Panc1 (cell line): Measurements from ENCODE around the gene FYN. TPM values are rescaled to one million over a fixed set of nuclear protein-coding genes. Genes with fewer than 3 reads are reported as not detected.

Experiments used
- ATAC-seq: fragments of 200-7000 bp; cut with Tn5 transposase; 2 replicates; pipeline ENCODE4 v1.9.1; 2020; ENCODE audit warnings: mild to moderate bottlenecking, moderate library complexity
- BruUV-seq: library from RNA; stranded (reverse); fragments of 400-500 nt; replicated peaks from 2 replicates; lab custom pipeline; 2021; lab: Mats Ljungman, UMichigan
- CTCF ChIA-PET: fragments of 300-600 bp; sonication (Branson Sonifier 250); formaldehyde crosslinking; loops from one replicate; lab custom pipeline; 2022; ENCODE audit warnings: antibody characterized with exemption; lab: Charles Lee
- POLR2A ChIA-PET: fragments of 300-600 bp; sonication (Branson Sonifier 250); formaldehyde crosslinking; loops from one replicate; lab custom pipeline; 2022; ENCODE audit warnings: antibody characterized with exemption; lab: Charles Lee
- DNase-seq: peaks from one replicate; pipeline ENCODE4 v3.0.0-alpha.2; 2010; ENCODE audit warnings: low read depth, low spot score
- H3K27ac ChIP-seq: 2 replicates; pipeline ENCODE4 v1.5.1; 2011; ENCODE audit warnings: mild to moderate bottlenecking, low read length, inconsistent platforms
- H3K27me3 ChIP-seq: fragments of 200-500 bp; sonication (Bioruptor generic); 2 replicates; pipeline ENCODE4 v1.6.0; 2014; ENCODE audit warnings: low read length, inconsistent platforms; ENCODE audit not compliant: control insufficient read depth, insufficient read depth
- H3K36me3 ChIP-seq: fragments of 200-500 bp; sonication (Bioruptor generic); 2 replicates; pipeline ENCODE4 v1.5.1; 2014; ENCODE audit warnings: inconsistent platforms, mild to moderate bottlenecking, low read length, moderate library complexity; ENCODE audit not compliant: control insufficient read depth, insufficient read depth
- H3K4me1 ChIP-seq: 2 replicates; pipeline ENCODE4 v1.5.1; 2011; ENCODE audit warnings: inconsistent platforms, mild to moderate bottlenecking, low read length, moderate library complexity; ENCODE audit not compliant: control insufficient read depth, insufficient read depth
- H3K4me3 ChIP-seq, 2 experiments: 2 replicates each; pipeline ENCODE4 v1.5.1; 2011 to 2012; ENCODE audit warnings: low read depth in 2 of 2, low read length in 2 of 2, mild to moderate bottlenecking in 2 of 2, inconsistent platforms in 1 of 2, moderate library complexity in 1 of 2
- H3K9me3 ChIP-seq: fragments of 200-500 bp; sonication (Bioruptor generic); 2 replicates; pipeline ENCODE4 v1.5.1; 2014; ENCODE audit warnings: low read depth, mild to moderate bottlenecking, inconsistent platforms, low read length, moderate library complexity; ENCODE audit not compliant: control insufficient read depth, insufficient read depth
- POLR2AphosphoS5 ChIP-seq: IDR thresholded peaks from 2 replicates; pipeline ENCODE4 v1.6.1; 2012; ENCODE audit warnings: mild to moderate bottlenecking, low read depth, low read length, moderate library complexity
- SIN3A ChIP-seq: IDR thresholded peaks from 2 replicates; pipeline ENCODE4 v1.6.1; 2012; ENCODE audit warnings: low read depth, mild to moderate bottlenecking, low read length, moderate library complexity, borderline replicate concordance; ENCODE audit not compliant: insufficient read depth
- TCF7L2 ChIP-seq: IDR thresholded peaks from 2 replicates; pipeline ENCODE4 v1.6.1; 2011; ENCODE audit warnings: mild to moderate bottlenecking, low read depth, low read length, inconsistent platforms
- in situ Hi-C: cut with HindIII; loops from 2 replicates; pipeline ENCODE4 v1.10.0; 2016; ENCODE audit warnings: low sequenced_read_pairs, low pct_unique_long_range_greater_than_20kb
- intact Hi-C: fragments of 100-400 bp; cut with micrococcal nuclease; formaldehyde crosslinking; loops from one replicate; pipeline ENCODE4 v1.10.0; 2022; ENCODE audit not compliant: unreplicated experiment
- total RNA-seq: library from RNA; stranded (reverse); gene quantifications from one replicate; pipeline ENCODE4 v1.2.1, GENCODE V29; 2021; ENCODE audit not compliant: unreplicated experiment
- TF ChIP-seq, protein P1 (sequence below), 2 experiments: IDR thresholded peaks; 2 replicates each; pipeline ENCODE4 v1.6.1; 2011 to 2012; ENCODE audit warnings: low read depth in 2 of 2, control low read depth in 1 of 2, low read length in 1 of 2, mild to moderate bottlenecking in 1 of 2, moderate library complexity in 1 of 2; ENCODE audit not compliant: insufficient read depth in 1 of 2
- TF ChIP-seq, protein P2 (sequence below): fragments of 450-650 bp; IDR thresholded peaks from 2 replicates; pipeline ENCODE4 v1.5.1; 2017; ENCODE audit warnings: mild to moderate bottlenecking

Gene FYN
- total RNA-seq, 1 experiment from 2014 or later: 4.2 TPM

DNA sequence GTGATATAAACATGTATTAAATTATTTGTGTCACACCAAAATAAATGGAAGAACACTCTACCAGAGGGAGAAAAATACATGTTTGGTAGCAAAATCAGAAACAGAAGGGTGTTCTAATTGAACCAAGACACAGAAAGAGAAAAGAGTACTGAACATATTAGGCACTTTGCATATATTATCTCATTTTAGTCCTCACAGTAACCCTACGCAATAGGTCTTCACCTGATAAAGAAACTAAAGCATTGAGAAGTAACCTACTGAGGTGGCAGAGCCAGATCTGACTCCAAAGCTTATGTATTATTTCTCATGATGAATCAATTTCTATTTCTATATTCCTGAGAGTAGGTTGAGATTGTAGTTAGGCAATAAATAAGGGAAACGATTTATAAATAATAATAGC is 77.7 kb downstream of the FYN start:
- no peaks in the 10 kb centered on the region for H3K9me3 ChIP-seq
- CTCF ChIA-PET: no interaction called here
- TF ChIP-seq SIN3A: no peak
- TF ChIP-seq POLR2AphosphoS5: no peak
- TF ChIP-seq, protein P1, sequence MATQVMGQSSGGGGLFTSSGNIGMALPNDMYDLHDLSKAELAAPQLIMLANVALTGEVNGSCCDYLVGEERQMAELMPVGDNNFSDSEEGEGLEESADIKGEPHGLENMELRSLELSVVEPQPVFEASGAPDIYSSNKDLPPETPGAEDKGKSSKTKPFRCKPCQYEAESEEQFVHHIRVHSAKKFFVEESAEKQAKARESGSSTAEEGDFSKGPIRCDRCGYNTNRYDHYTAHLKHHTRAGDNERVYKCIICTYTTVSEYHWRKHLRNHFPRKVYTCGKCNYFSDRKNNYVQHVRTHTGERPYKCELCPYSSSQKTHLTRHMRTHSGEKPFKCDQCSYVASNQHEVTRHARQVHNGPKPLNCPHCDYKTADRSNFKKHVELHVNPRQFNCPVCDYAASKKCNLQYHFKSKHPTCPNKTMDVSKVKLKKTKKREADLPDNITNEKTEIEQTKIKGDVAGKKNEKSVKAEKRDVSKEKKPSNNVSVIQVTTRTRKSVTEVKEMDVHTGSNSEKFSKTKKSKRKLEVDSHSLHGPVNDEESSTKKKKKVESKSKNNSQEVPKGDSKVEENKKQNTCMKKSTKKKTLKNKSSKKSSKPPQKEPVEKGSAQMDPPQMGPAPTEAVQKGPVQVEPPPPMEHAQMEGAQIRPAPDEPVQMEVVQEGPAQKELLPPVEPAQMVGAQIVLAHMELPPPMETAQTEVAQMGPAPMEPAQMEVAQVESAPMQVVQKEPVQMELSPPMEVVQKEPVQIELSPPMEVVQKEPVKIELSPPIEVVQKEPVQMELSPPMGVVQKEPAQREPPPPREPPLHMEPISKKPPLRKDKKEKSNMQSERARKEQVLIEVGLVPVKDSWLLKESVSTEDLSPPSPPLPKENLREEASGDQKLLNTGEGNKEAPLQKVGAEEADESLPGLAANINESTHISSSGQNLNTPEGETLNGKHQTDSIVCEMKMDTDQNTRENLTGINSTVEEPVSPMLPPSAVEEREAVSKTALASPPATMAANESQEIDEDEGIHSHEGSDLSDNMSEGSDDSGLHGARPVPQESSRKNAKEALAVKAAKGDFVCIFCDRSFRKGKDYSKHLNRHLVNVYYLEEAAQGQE (IDR thresholded peaks at IDR 0.05; ENCODE audit: insufficient read depth in 1 of 2, low read depth in 2 of 2, low read length in 1 of 2): no peak
- TF ChIP-seq, protein P2, sequence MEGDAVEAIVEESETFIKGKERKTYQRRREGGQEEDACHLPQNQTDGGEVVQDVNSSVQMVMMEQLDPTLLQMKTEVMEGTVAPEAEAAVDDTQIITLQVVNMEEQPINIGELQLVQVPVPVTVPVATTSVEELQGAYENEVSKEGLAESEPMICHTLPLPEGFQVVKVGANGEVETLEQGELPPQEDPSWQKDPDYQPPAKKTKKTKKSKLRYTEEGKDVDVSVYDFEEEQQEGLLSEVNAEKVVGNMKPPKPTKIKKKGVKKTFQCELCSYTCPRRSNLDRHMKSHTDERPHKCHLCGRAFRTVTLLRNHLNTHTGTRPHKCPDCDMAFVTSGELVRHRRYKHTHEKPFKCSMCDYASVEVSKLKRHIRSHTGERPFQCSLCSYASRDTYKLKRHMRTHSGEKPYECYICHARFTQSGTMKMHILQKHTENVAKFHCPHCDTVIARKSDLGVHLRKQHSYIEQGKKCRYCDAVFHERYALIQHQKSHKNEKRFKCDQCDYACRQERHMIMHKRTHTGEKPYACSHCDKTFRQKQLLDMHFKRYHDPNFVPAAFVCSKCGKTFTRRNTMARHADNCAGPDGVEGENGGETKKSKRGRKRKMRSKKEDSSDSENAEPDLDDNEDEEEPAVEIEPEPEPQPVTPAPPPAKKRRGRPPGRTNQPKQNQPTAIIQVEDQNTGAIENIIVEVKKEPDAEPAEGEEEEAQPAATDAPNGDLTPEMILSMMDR: no peak
- TF ChIP-seq TCF7L2: no peak
- ATAC-seq (no peak), DNase-seq (no peak)
- H3K27ac ChIP-seq: no peak overlapping the region
- H3K36me3 ChIP-seq: no peaks in the 10 kb centered on the region
- H3K27me3 ChIP-seq: peaks cover 4% of the 10 kb centered on the region; the same call in 1 of the 2 replicates
- H3K4me1 ChIP-seq: no peaks in the 10 kb centered on the region
- POLR2A ChIA-PET: no interaction called here
- H3K4me3 ChIP-seq: no peak overlapping the region
- no TSS peak for BruUV-seq
- intact Hi-C loops: no loop called here
- in situ Hi-C loops: no loop called here

GRCh38 chr6:111794727-111795452 is 78.4 kb downstream of the FYN start:
- ChIA-PET CTCF (interaction anchor here (0.6 kb wide), 1 partner anchor 1861 kb away, joined by 3 read pairs; no protein-coding TSS in a partner anchor), POLR2A (no interaction called here)
- BruUV-seq: no TSS peak
- in situ Hi-C loops: no loop called here
- ATAC-seq (no peak), DNase-seq (no peak)
- H3K27ac ChIP-seq: no peak overlapping the region
- TF ChIP-seq, protein P2: no peak
- TF ChIP-seq SIN3A: no peak
- no peak for TF ChIP-seq POLR2AphosphoS5
- TF ChIP-seq, protein P1 (IDR thresholded peaks at IDR 0.05; ENCODE audit: insufficient read depth in 1 of 2, low read depth in 2 of 2, low read length in 1 of 2): no peak
- TF ChIP-seq TCF7L2: no peak
- intact Hi-C loops: no loop called here
- no peaks in the 10 kb centered on the region for H3K4me1 ChIP-seq
- H3K36me3 ChIP-seq: no peaks in the 10 kb centered on the region
- no peaks in the 10 kb centered on the region for H3K9me3 ChIP-seq
- H3K4me3 ChIP-seq: no peak overlapping the region
- H3K27me3 ChIP-seq: peaks cover 3% of the 10 kb centered on the region; the same call in 1 of the 2 replicates
